Esophagus squamous epithelium (tissue), 4 donors: ENCODE data around the gene COQ7.

ENCODE experiments used
- POLR2A ChIP-seq, 4 donors: fragments of 450-650 bp; IDR thresholded peaks; one replicate each; pipeline ENCODE4 v1.6.1; 2017; ENCODE audit warnings: antibody characterized with exemption in 4 of 4, mild to moderate bottlenecking in 4 of 4, moderate library complexity in 3 of 4
- TF ChIP-seq, protein P1 (sequence below), 6 experiments: fragments of 450-650 bp in 4 of 6; fragments of 200-600 bp in 2 of 6; sonication (generic) in 2 of 6; IDR thresholded peaks; one replicate each; pipeline ENCODE4 v1.5.1; 2016 to 2019; ENCODE audit warnings: antibody characterized with exemption in 6 of 6, mild to moderate bottlenecking in 4 of 6, moderate library complexity in 4 of 6

DNA sequence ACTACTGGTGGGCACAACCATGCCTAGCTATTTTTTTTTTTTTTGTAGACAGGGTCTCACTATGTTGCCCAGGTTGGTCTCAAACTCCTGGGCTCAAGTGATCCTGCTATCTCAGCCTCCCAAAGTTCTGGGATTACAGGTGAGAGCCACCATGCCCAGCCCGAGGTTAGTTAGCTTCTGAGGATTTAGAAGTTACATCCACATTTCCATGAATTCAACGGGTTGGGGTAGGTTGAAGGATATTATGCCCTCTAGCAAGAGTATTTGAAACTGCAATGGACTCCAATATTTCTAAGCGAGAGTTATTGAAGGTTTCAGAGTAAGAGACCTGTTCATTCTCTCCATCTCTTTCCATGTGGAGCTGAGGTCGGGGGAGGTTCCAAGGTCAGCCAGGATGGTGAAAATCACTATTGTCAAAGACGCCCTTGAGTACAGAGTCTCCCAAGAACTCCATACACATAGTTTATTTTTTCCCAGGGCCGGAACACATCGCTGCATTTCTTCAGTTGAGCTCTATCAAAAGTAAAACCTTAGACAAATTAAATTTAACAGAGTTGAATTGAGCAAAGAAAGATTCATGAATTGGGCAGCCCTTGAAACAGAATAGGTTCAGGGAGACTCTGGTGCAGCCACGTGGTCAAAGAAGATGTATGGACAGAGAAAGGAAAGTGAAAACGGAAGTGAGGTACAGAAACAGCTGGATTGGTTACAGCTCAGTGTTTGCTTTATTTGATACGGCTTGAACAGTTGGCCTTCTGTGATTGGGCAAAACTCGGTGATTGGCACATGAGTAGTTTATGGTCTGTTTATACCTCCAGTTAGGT lies 27.3 kb downstream of the COQ7 start:
- TF ChIP-seq, protein P1, sequence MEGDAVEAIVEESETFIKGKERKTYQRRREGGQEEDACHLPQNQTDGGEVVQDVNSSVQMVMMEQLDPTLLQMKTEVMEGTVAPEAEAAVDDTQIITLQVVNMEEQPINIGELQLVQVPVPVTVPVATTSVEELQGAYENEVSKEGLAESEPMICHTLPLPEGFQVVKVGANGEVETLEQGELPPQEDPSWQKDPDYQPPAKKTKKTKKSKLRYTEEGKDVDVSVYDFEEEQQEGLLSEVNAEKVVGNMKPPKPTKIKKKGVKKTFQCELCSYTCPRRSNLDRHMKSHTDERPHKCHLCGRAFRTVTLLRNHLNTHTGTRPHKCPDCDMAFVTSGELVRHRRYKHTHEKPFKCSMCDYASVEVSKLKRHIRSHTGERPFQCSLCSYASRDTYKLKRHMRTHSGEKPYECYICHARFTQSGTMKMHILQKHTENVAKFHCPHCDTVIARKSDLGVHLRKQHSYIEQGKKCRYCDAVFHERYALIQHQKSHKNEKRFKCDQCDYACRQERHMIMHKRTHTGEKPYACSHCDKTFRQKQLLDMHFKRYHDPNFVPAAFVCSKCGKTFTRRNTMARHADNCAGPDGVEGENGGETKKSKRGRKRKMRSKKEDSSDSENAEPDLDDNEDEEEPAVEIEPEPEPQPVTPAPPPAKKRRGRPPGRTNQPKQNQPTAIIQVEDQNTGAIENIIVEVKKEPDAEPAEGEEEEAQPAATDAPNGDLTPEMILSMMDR (IDR thresholded peaks at IDR 0.05), result no peak
- TF ChIP-seq POLR2A (IDR thresholded peaks at IDR 0.05), result no peak
